ENCODE data around the gene APCDD1L.

DNA sequence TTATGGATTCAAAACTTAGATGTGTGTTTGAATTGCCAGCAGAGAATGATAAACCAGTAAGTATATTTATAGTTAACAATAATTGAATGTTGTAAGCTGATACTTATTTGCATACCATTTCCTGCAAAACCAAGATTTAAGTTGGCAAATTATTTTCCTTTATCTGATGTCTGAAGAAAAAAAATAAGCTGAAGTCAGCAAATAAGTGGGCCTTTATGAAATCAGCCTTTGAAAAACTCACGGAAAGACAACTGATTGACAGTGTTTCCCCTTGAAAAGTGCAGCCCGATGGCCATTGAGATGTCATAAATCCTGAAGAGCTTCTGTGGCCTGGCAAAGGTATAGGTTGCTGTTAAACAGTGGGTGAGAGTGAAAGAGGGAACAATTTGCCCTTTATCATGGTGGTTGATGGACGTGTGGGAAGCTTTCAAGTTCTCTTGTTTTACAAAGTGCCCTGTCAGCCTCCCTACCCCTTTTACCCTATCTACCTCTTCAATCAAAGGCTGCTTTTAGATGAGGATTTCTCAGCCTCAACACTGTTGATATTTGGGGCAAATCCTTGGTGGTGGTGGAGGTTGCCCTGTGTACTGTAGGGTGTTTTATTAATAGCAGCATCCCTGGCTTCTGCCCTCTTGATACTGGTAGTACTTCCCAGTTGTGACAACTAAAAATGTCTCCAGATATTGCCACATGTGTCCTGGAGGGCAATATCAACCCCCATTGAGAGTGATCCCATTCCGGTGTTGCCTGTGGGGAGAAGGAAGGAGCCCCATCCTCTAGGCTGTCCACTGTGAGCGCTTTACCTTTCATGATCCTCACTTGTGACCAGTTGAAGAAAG lies 76.0 kb downstream of the APCDD1L start:
- TF ChIP-seq SIN3A (IDR thresholded peaks at IDR 0.05; ENCODE audit: borderline replicate concordance, insufficient read depth, low read length) (no peak), POLR2AphosphoS5 (IDR thresholded peaks at IDR 0.05; ENCODE audit: low read depth, low read length) (no peak), TAF1 (IDR thresholded peaks at IDR 0.05; ENCODE audit: borderline replicate concordance, insufficient read depth, low read length) (no peak), FOXP2 (optimal IDR thresholded peaks at IDR 0.05; ENCODE audit: borderline replicate concordance, extremely low read depth, extremely low read length, insufficient read depth) (no peak)
- TF ChIP-seq, protein P1, sequence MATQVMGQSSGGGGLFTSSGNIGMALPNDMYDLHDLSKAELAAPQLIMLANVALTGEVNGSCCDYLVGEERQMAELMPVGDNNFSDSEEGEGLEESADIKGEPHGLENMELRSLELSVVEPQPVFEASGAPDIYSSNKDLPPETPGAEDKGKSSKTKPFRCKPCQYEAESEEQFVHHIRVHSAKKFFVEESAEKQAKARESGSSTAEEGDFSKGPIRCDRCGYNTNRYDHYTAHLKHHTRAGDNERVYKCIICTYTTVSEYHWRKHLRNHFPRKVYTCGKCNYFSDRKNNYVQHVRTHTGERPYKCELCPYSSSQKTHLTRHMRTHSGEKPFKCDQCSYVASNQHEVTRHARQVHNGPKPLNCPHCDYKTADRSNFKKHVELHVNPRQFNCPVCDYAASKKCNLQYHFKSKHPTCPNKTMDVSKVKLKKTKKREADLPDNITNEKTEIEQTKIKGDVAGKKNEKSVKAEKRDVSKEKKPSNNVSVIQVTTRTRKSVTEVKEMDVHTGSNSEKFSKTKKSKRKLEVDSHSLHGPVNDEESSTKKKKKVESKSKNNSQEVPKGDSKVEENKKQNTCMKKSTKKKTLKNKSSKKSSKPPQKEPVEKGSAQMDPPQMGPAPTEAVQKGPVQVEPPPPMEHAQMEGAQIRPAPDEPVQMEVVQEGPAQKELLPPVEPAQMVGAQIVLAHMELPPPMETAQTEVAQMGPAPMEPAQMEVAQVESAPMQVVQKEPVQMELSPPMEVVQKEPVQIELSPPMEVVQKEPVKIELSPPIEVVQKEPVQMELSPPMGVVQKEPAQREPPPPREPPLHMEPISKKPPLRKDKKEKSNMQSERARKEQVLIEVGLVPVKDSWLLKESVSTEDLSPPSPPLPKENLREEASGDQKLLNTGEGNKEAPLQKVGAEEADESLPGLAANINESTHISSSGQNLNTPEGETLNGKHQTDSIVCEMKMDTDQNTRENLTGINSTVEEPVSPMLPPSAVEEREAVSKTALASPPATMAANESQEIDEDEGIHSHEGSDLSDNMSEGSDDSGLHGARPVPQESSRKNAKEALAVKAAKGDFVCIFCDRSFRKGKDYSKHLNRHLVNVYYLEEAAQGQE (IDR thresholded peaks at IDR 0.05; ENCODE audit: insufficient read depth in 1 of 2, low read depth in 2 of 2, low read length in 2 of 2): no peak

All from PFSK-1 (cell line).